ENCODE data around the gene BEAN1.

Gene BEAN1

DNA sequence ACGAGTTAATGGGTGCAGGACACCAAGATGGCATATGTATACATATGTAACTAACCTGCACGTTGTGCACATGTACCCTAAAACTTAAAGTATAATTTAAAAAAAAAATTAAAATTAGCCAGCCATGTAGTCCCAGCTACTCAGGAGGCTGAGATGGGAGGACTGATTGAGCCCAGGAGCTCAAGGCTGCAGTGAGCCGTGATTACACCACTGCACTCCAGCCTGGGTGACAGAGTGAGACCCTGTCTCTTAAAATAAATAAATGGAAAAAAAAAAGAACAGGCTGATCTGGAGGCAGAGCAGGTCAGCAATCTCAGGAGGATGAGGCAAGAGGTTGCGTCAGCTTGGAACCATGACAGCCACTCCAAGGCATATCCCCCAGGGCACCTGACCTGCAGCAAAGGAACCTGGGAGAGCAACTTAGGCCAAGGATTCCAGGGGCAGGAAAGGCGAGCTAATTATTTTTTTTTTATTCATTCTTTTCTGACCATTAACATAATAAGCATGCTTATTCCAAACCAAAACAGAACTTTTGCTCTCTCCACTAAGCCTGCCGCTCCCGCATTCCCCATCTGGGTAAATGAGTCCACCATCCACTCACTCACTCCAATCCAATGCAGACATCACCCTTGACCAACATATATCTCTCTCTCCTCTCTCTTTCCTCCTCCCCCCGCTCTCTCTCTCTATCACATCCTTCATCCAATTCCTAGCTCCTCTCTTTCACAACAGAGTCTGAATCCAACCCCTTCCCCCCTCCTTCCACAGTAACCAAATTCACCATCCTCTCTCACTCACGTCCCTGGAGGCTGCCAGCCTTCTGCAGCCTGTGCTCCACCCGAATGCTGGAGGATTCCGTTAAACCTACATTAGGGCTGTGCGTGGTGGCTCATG is 75.2 kb downstream of the BEAN1 start:
- H2AFZ ChIP-seq (ENCODE audit: low read length, unreplicated experiment), result no peak overlapping the region
- no peaks in the 10 kb centered on the region for H3K27me3 ChIP-seq (ENCODE audit: insufficient read depth, low read length)
- peak overlapping the region; percentile 52 for H3K27ac ChIP-seq (ENCODE audit: low read depth, low read length)
- no peaks in the 10 kb centered on the region for H3K79me2 ChIP-seq (ENCODE audit: control insufficient read depth, insufficient read depth, low read length, unreplicated experiment)
- peaks cover 21% of the 10 kb centered on the region for H3K4me1 ChIP-seq (ENCODE audit: control insufficient read depth, insufficient read depth, low read length, unreplicated experiment)
- H3K36me3 ChIP-seq (ENCODE audit: insufficient read depth, low read length), result no peaks in the 10 kb centered on the region
- no peak overlapping the region for H3K4me3 ChIP-seq (ENCODE audit: low read depth, low read length)

DNA sequence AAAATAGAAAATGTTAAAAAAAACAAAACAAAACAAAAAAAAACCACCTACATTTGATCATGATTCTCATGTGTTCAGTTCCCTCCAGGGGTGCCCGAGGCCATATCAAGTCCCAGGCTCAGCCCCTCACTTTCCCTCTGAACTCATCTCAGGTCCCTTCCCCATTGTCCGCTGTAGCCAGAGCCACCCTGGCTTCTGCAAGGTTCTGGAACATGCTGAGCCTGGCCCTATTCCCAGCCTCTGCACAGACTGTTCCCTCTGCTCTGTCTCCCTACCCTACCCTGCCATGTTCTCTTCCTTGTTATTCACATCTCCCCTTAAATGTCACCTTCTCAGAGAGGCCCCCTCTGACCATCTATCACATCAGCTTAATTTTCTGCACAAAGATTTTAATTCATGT is 75.9 kb downstream of the BEAN1 start:
- H2AFZ ChIP-seq (ENCODE audit: low read length, unreplicated experiment), result peak overlapping the region; percentile 44
- no peaks in the 10 kb centered on the region for H3K27me3 ChIP-seq (ENCODE audit: insufficient read depth, low read length)
- H3K27ac ChIP-seq (ENCODE audit: low read depth, low read length), result peak overlapping the region; percentile 29; the same call in 1 of the 2 replicates
- H3K79me2 ChIP-seq (ENCODE audit: control insufficient read depth, insufficient read depth, low read length, unreplicated experiment), result no peaks in the 10 kb centered on the region
- H3K36me3 ChIP-seq (ENCODE audit: insufficient read depth, low read length), result no peaks in the 10 kb centered on the region
- H3K4me3 ChIP-seq (ENCODE audit: low read depth, low read length), result peak overlapping the region; percentile 43; the same call in 1 of the 2 replicates
- H3K4me1 ChIP-seq (ENCODE audit: control insufficient read depth, insufficient read depth, low read length, unreplicated experiment), result peaks cover 23% of the 10 kb centered on the region

DNA sequence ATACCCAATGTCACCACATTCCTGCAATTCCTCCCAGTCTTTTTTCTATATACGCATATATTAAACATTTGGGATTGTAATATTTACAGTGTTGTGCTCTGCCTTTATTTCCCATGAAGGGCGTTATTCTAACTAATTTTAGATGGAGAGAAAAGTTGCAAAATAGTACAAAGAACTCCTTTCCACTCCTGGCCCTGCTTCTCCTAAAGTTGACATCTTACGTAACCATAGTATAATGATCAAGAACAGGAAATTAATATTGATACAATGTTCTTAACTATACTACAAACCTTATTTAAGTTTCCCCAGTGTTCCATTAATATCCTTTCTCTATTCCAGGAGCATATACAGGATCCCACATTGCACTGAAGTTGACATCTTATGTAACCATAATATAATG is 76.5 kb downstream of the BEAN1 start:
- no peaks in the 10 kb centered on the region for H3K36me3 ChIP-seq (ENCODE audit: insufficient read depth, low read length)
- H3K4me3 ChIP-seq (ENCODE audit: low read depth, low read length), result peak overlapping the region; percentile 43; the same call in 1 of the 2 replicates
- no peaks in the 10 kb centered on the region for H3K79me2 ChIP-seq (ENCODE audit: control insufficient read depth, insufficient read depth, low read length, unreplicated experiment)
- no peak overlapping the region for H2AFZ ChIP-seq (ENCODE audit: low read length, unreplicated experiment)
- peak overlapping the region; percentile 29; the same call in 1 of the 2 replicates for H3K27ac ChIP-seq (ENCODE audit: low read depth, low read length)
- H3K27me3 ChIP-seq (ENCODE audit: insufficient read depth, low read length), result no peaks in the 10 kb centered on the region
- peaks cover 29% of the 10 kb centered on the region for H3K4me1 ChIP-seq (ENCODE audit: control insufficient read depth, insufficient read depth, low read length, unreplicated experiment)

DNA sequence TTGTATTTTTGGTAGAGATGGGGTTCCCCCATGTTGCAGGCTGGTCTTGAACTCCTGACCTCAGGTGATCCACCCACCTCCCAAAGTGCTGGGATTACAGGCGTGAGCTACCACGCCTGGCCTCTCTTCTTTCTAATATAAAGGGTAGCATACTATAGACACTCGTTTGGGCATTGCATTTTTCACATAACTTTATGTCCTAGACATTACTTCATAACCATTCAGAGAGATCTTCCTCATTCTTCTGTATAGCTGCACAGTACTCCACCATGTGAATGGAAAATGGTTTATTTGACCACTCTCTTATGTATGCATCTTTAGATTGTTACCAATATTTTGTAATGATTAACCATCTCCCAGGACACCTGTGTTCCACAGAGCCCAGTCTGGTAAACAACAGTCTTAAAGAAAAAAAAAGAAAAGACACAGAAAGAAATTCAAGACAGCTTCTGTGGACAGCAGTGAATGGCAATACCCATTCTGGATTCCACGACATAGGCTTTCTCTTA is 80.7 kb downstream of the BEAN1 start:
- Histone ChIP-seq H3K4me1 (ENCODE audit: control insufficient read depth, insufficient read depth, low read length, unreplicated experiment) (peaks cover 50% of the 10 kb centered on the region), H2AFZ (ENCODE audit: low read length, unreplicated experiment) (no peak overlapping the region), H3K36me3 (ENCODE audit: insufficient read depth, low read length) (no peaks in the 10 kb centered on the region), H3K79me2 (ENCODE audit: control insufficient read depth, insufficient read depth, low read length, unreplicated experiment) (no peaks in the 10 kb centered on the region), H3K4me3 (ENCODE audit: low read depth, low read length) (no peak overlapping the region), H3K27me3 (ENCODE audit: insufficient read depth, low read length) (no peaks in the 10 kb centered on the region), H3K27ac (ENCODE audit: low read depth, low read length) (no peak overlapping the region)

DNA sequence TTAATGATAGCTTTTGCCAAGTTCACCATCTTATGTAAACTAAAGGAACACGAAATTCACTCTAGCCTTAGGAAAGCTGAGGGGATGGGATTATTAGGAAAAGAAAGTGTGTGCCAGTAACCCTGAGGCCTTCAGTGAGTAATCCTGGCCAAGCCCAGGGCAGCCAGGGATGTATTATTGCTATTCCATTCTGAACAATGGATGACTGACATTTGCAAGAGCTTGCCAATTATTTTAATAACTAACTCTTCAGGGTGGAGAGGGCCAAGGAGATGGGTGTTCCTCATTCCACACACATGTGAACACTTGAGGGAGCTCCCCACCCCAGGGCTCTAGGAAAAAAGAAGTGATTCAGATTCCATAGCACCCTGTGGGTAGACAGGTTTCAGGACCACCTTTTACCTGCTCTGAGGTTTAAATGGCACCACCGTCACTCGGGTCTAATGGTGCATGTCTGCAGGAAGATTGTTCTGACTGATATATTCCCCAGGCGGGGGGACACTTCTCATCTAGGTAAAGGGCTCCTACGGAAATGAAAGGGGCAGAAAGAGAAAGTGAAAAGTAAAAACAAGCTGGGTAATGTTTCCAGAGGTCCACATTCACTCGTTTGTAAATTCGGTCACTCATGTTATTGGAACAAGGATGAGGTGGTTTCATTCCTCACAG is 81.3 kb downstream of the BEAN1 start:
- Histone ChIP-seq H3K36me3 (ENCODE audit: insufficient read depth, low read length) (no peaks in the 10 kb centered on the region), H3K4me3 (ENCODE audit: low read depth, low read length) (no peak overlapping the region), H3K79me2 (ENCODE audit: control insufficient read depth, insufficient read depth, low read length, unreplicated experiment) (no peaks in the 10 kb centered on the region), H3K27me3 (ENCODE audit: insufficient read depth, low read length) (no peaks in the 10 kb centered on the region), H3K4me1 (ENCODE audit: control insufficient read depth, insufficient read depth, low read length, unreplicated experiment) (peaks cover 51% of the 10 kb centered on the region), H2AFZ (ENCODE audit: low read length, unreplicated experiment) (no peak overlapping the region), H3K27ac (ENCODE audit: low read depth, low read length) (no peak overlapping the region)

DNA sequence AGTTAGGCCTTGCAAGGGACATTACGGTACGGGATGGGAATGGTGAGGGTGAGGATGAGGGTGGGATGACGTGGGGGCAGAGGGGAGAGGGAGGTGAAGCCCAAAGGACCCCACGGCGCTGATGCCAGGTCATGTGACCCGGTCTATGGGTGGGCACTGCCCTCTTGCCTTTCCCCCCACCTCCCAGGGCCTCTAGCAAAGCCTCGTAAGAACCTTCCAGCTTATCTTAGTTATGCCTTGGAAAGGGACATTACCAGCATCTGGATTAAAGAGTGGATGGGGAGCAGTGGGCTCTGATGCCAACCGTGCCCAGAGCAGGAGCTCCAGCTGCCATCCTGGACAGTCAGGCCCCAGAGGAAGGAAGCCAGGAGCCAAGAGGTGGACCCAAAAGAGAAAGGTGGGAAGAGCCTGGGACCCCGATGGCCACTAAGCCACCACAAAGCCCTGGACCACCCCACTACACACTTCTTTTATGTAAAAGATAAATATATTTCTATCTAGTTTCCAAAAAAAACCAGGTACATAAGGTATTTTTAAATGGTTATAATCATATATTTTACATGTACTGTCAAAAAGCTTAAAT is 81.9 kb downstream of the BEAN1 start:
- H3K4me1 ChIP-seq (ENCODE audit: control insufficient read depth, insufficient read depth, low read length, unreplicated experiment), result peaks cover 49% of the 10 kb centered on the region
- no peak overlapping the region for H3K27ac ChIP-seq (ENCODE audit: low read depth, low read length)
- H2AFZ ChIP-seq (ENCODE audit: low read length, unreplicated experiment), result no peak overlapping the region

DNA sequence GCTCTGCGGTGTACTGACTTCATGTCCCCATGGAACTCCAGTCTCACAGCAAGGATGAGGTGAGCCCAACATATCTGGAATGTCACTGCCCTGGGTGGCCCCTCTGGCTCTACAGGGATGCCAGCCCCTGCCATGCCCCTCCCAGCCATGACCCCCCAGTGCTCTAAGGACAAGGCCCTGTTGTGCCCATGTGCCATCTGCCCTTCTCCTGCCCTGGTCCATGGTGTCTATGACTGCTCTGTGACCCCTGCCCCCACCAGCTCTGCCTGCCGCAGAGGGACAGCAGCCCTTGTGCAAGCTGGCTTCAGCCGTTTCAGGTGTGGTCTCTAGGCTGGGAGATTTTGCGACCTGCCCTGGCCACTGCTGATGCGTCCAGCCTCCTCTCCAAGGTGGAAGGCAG is 82.5 kb downstream of the BEAN1 start:
- Histone ChIP-seq H3K4me3 (ENCODE audit: low read depth, low read length) (no peak overlapping the region), H3K36me3 (ENCODE audit: insufficient read depth, low read length) (no peaks in the 10 kb centered on the region), H3K4me1 (ENCODE audit: control insufficient read depth, insufficient read depth, low read length, unreplicated experiment) (peaks cover 47% of the 10 kb centered on the region), H3K27ac (ENCODE audit: low read depth, low read length) (no peak overlapping the region), H3K27me3 (ENCODE audit: insufficient read depth, low read length) (no peaks in the 10 kb centered on the region), H2AFZ (ENCODE audit: low read length, unreplicated experiment) (no peak overlapping the region), H3K79me2 (ENCODE audit: control insufficient read depth, insufficient read depth, low read length, unreplicated experiment) (no peaks in the 10 kb centered on the region)

More for the DNA sequence above, 81.9 kb downstream of the BEAN1 start:
- Histone ChIP-seq H3K79me2 (ENCODE audit: control insufficient read depth, insufficient read depth, low read length, unreplicated experiment) (no peaks in the 10 kb centered on the region), H3K4me3 (ENCODE audit: low read depth, low read length) (no peak overlapping the region), H3K27me3 (ENCODE audit: insufficient read depth, low read length) (no peaks in the 10 kb centered on the region), H3K36me3 (ENCODE audit: insufficient read depth, low read length) (no peaks in the 10 kb centered on the region)

DNA sequence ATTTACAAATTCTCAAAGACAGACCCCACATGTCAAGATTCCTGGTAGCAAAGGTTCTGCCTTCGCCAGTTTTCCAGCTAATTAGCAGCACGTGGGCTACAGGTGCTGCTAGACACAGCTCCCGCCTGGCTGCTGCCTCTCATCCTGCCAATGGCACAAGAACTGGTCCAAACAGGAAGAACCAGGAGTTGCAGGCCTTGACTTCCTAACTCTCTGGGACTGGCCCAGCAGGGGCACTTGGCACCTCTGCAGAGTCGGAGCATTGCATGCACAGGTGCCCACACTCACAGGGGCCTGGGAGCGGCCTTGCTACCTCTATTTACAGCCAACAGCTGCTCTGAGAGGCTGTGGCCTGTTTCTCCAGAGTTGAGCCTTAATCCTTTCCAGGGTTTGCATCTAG is 83.2 kb downstream of the BEAN1 start:
- Histone ChIP-seq H3K4me3 (ENCODE audit: low read depth, low read length) (no peak overlapping the region), H3K27ac (ENCODE audit: low read depth, low read length) (no peak overlapping the region), H3K27me3 (ENCODE audit: insufficient read depth, low read length) (no peaks in the 10 kb centered on the region), H3K4me1 (ENCODE audit: control insufficient read depth, insufficient read depth, low read length, unreplicated experiment) (peaks cover 48% of the 10 kb centered on the region), H2AFZ (ENCODE audit: low read length, unreplicated experiment) (no peak overlapping the region), H3K36me3 (ENCODE audit: insufficient read depth, low read length) (no peaks in the 10 kb centered on the region), H3K79me2 (ENCODE audit: control insufficient read depth, insufficient read depth, low read length, unreplicated experiment) (no peaks in the 10 kb centered on the region)

DNA sequence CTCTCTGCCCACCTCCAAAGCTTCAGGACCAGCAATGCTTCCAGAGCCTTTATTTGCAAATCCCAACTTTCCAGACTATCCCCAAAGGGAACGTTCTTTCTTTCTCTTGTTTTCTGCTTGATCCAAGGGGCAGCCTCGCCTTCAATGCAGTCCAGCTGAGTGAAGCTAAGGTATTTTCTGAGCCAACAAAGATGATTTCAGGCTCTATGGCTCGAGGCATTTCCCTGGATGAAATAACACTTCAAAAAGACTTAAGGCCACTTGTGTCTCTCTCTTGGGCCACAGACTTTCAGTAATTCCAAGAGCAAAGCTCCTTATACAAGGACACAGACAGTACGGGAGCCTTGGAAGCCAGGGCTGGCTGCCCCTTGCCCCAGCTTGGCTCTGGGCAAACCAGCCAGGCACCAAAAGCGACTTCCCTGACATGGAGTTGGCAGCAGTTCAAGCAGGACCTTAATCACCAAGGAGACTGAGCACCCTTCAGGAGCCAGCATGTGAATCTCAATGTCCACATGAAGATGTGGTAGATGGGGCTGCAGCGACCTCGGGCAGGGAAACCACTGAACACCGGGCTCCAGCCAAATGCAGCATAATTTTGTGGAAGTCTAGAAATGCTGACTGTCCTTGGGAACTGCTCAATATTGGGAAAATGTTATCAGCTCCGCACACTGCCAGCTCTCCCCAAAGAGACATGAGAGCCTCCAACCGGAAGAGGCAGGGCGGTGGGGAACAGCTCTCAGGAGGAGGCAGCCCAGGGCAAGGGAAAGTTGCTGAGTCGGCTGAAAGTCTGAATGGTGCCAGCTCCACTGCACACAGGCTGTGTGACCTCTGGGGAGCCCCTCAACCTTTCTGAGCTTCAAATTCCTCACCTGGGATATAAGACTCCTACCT is 83.9 kb downstream of the BEAN1 start:
- H3K4me3 ChIP-seq (ENCODE audit: low read depth, low read length), result no peak overlapping the region
- no peaks in the 10 kb centered on the region for H3K36me3 ChIP-seq (ENCODE audit: insufficient read depth, low read length)
- peaks cover 54% of the 10 kb centered on the region for H3K4me1 ChIP-seq (ENCODE audit: control insufficient read depth, insufficient read depth, low read length, unreplicated experiment)
- H3K79me2 ChIP-seq (ENCODE audit: control insufficient read depth, insufficient read depth, low read length, unreplicated experiment), result no peaks in the 10 kb centered on the region
- H2AFZ ChIP-seq (ENCODE audit: low read length, unreplicated experiment), result no peak overlapping the region
- H3K27me3 ChIP-seq (ENCODE audit: insufficient read depth, low read length), result no peaks in the 10 kb centered on the region
- peak overlapping the region; percentile 86 for H3K27ac ChIP-seq (ENCODE audit: low read depth, low read length)
